ENCODE data around the gene ATP5IF1.

GRCh38 chr1:28233264-28233606 lies 2.7 kb upstream of the ATP5IF1 start:
- TF ChIP-seq YY1 (IDR thresholded peaks at IDR 0.05; ENCODE audit: insufficient read depth, insufficient read length) = no peak
- no peak for TF ChIP-seq ZNF274 (IDR thresholded peaks at IDR 0.05; ENCODE audit: low read depth, low read length)
- TF ChIP-seq SUZ12 (IDR thresholded peaks at IDR 0.05; ENCODE audit: extremely low read depth, insufficient read depth, insufficient read length) = no peak
